ENCODE data around the gene COBL. TPM values are rescaled to one million over a fixed set of nuclear protein-coding genes. Genes with fewer than 3 reads are reported as not detected.
A peak's percentile ranks its signal among the peaks of the same experiment; 100 is the strongest.

The COBL gene
- total and polyA plus RNA-seq, 12 donors = 15.5 to 109 (median 87.8) TPM

- Histone ChIP-seq H3K4me3 (no peak overlapping the region), H3K4me1 (peaks cover 0 to 47% (median 4%) of the 10 kb centered on the region in 9 donors), H3K27me3 (no peaks in the 10 kb centered on the region), H3K36me3 (no peaks in the 10 kb centered on the region), H3K9me3 (no peaks in the 10 kb centered on the region), H3K27ac (no peak overlapping the region)
- no peak for TF ChIP-seq CTCF (IDR thresholded peaks at IDR 0.05)
- no peak for DNase-seq
- no peak for ATAC-seq
- WGBS, 2 donors = 86 to 91% methylated on average over 12 of the region's 12 CpGs
- intact Hi-C loops (cut with DNase I) = no loop called here
Observed at GRCh38 chr7:51265066-51265907, 51.3 kb downstream of the COBL start.

- no peaks in the 10 kb centered on the region for H3K36me3 ChIP-seq
- no peak for TF ChIP-seq CTCF (IDR thresholded peaks at IDR 0.05)
- no peaks in the 10 kb centered on the region for H3K9me3 ChIP-seq
- ATAC-seq = peak in 7 of 8 donors; percentile 37 to 89 (median 50)
- no peaks in the 10 kb centered on the region for H3K27me3 ChIP-seq
- intact Hi-C loops (cut with DNase I) = loop anchor here in 1 of 10 donors (5.0 kb wide), 1 partner anchor 43 kb away; no protein-coding TSS in a partner anchor
- WGBS, 2 donors = 76 to 77% methylated on average over 10 of the region's 10 CpGs
- no peak for DNase-seq
- peaks cover 0 to 55% (median 4%) of the 10 kb centered on the region in 9 donors for H3K4me1 ChIP-seq
- peak overlapping the region in 8 of 10 donors; percentile 30 to 81 (median 56) for H3K27ac ChIP-seq
- no peak overlapping the region for H3K4me3 ChIP-seq
Observed at GRCh38 chr7:51263631-51264484, 52.8 kb downstream of the COBL start.

- Histone ChIP-seq H3K4me1 (peaks cover 0 to 55% (median 4%) of the 10 kb centered on the region in 9 donors), H3K27ac (peak overlapping the region in 8 of 10 donors; percentile 30 to 78 (median 48)), H3K36me3 (no peaks in the 10 kb centered on the region), H3K9me3 (no peaks in the 10 kb centered on the region), H3K4me3 (no peak overlapping the region), H3K27me3 (no peaks in the 10 kb centered on the region)
- DNase-seq (no peak), ATAC-seq (peak in 2 of 8 donors; percentile 27 to 34)
- intact Hi-C loops (cut with DNase I) = loop anchor here in 1 of 10 donors (5.0 kb wide), 1 partner anchor 44 kb away; no protein-coding TSS in a partner anchor
- WGBS, 2 donors = 83% methylated on average over 12 of the region's 12 CpGs
- no peak for TF ChIP-seq CTCF (IDR thresholded peaks at IDR 0.05)
Observed at GRCh38 chr7:51262796-51263531, 53.6 kb downstream of the COBL start.

Data from heart right ventricle (tissue), 16 donors.